B cell (primary cell): ENCODE results near the gene SLC19A3. TPM values are rescaled to one million over a fixed set of nuclear protein-coding genes. Genes with fewer than 3 reads are reported as not detected.

Experiments
- ATAC-seq: fragments of 200-7000 bp; cut with Tn5 transposase; one replicate; pipeline ENCODE4 v1.10.0; 2021; ENCODE audit warnings: low read depth, mild to moderate bottlenecking, moderate number of reproducible peaks, moderate library complexity
- CTCF ChIA-PET: fragments of 350-600 bp; sonication (Branson Sonifier 250); formaldehyde crosslinking; loops from one replicate; lab custom pipeline; 2021; ENCODE audit warnings: antibody characterized with exemption, inconsistent platforms; lab: Charles Lee
- POLR2A ChIA-PET: fragments of 350-600 bp; sonication (Branson Sonifier 250); formaldehyde crosslinking; loops from one replicate; lab custom pipeline; 2021; ENCODE audit warnings: antibody characterized with exemption; lab: Charles Lee
- DNase-seq: peaks from one replicate; pipeline ENCODE4 v3.0.0; 2013
- H2AFZ ChIP-seq: 2 replicates; pipeline ENCODE4 v1.6.1; 2012; ENCODE audit warnings: mild to moderate bottlenecking, low read depth, low read length; ENCODE audit not compliant: insufficient read depth, poor library complexity, severe bottlenecking
- H3K27ac ChIP-seq, 2 donors: 1 replicate in 1 of 2; 2 replicates in 1 of 2; pipeline ENCODE4 v1.5.1; 2012 to 2013; ENCODE audit warnings: low read length in 2 of 2, mild to moderate bottlenecking in 2 of 2, moderate library complexity in 1 of 2
- H3K27me3 ChIP-seq, 4 experiments: fragments of 200-600 bp in 1 of 4; sonication (generic) in 1 of 4; replicated peaks in 1 of 4; 1 replicate in 2 of 4; 2 replicates in 2 of 4; pipeline versions ENCODE4 v1.6.1 to v1.7.0; 2013 to 2016; ENCODE audit warnings: low read length in 3 of 4, mild to moderate bottlenecking in 2 of 4, mixed read lengths in 1 of 4, moderate library complexity in 1 of 4; ENCODE audit not compliant: insufficient read depth in 4 of 4, control insufficient read depth in 3 of 4; ENCODE audit errors: control extremely low read depth in 1 of 4
- H3K36me3 ChIP-seq, 2 experiments: replicated peaks in 1 of 2; 1 replicate in 1 of 2; 2 replicates in 1 of 2; pipeline versions ENCODE4 v1.6.1 to v1.7.1; 2013; ENCODE audit warnings: low read length in 1 of 2; ENCODE audit not compliant: insufficient read depth in 2 of 2, control insufficient read depth in 1 of 2; ENCODE audit errors: control extremely low read depth in 1 of 2, extremely low read depth in 1 of 2
- H3K4me1 ChIP-seq, 2 donors: fragments of 200-600 bp in 1 of 2; sonication (generic) in 1 of 2; 1 replicate in 1 of 2; 2 replicates in 1 of 2; pipeline versions ENCODE4 v1.5.1 to v1.6.1; 2013 to 2017; ENCODE audit warnings: low read length in 2 of 2; ENCODE audit not compliant: control insufficient read depth in 2 of 2, insufficient read depth in 2 of 2
- H3K4me2 ChIP-seq: replicated peaks from 2 replicates; pipeline ENCODE3; 2012; ENCODE audit warnings: mild to moderate bottlenecking, low read depth, low read length; ENCODE audit not compliant: poor library complexity, severe bottlenecking
- H3K4me3 ChIP-seq, 5 experiments: fragments of 200-600 bp in 1 of 5; sonication (generic) in 1 of 5; 1 replicate in 3 of 5; 2 replicates in 2 of 5; pipeline versions ENCODE4 v1.5.1 to v1.7.0; 2011 to 2016; ENCODE audit warnings: low read length in 4 of 5, mild to moderate bottlenecking in 4 of 5, low read depth in 2 of 5, control low read depth in 1 of 5, moderate library complexity in 1 of 5; ENCODE audit not compliant: insufficient read depth in 1 of 5; ENCODE audit errors: control extremely low read depth in 1 of 5, extremely low read depth in 1 of 5
- H3K79me2 ChIP-seq: fragments of 200-600 bp; sonication (generic); one replicate; pipeline ENCODE4 v1.6.0; 2016; ENCODE audit warnings: low read length; ENCODE audit not compliant: control insufficient read depth, insufficient read depth
- H3K9ac ChIP-seq: fragments of 200-600 bp; sonication (generic); 2 replicates; pipeline ENCODE4 v1.6.1; 2017; ENCODE audit warnings: mild to moderate bottlenecking, low read length, moderate library complexity
- H3K9me3 ChIP-seq, 3 donors: one replicate each; pipeline versions ENCODE4 v1.6.1 to v1.7.1; 2013; ENCODE audit warnings: low read length in 2 of 3; ENCODE audit not compliant: control insufficient read depth in 2 of 3, insufficient read depth in 1 of 3; ENCODE audit errors: control extremely low read depth in 1 of 3
- H4K20me1 ChIP-seq: 2 replicates; pipeline ENCODE4 v1.6.0; 2012; ENCODE audit warnings: mild to moderate bottlenecking, low read length; ENCODE audit not compliant: insufficient read depth, control insufficient read depth, poor library complexity, severe bottlenecking
- H3K27ac Mint-ChIP-seq: one replicate; pipeline ENCODE4 v1.8.0; 2021; ENCODE audit warnings: mixed read lengths
- H3K27me3 Mint-ChIP-seq: one replicate; pipeline ENCODE4 v1.8.0; 2021; ENCODE audit warnings: mixed read lengths
- H3K4me1 Mint-ChIP-seq: one replicate; pipeline ENCODE4 v1.8.0; 2021; ENCODE audit warnings: mixed read lengths
- H3K4me3 Mint-ChIP-seq: one replicate; pipeline ENCODE4 v1.8.0; 2021; ENCODE audit warnings: mixed read lengths
- H3K9me3 Mint-ChIP-seq: one replicate; pipeline ENCODE4 v1.8.0; 2022; ENCODE audit warnings: mixed read lengths; ENCODE audit not compliant: insufficient read depth
- EZH2 ChIP-seq: IDR thresholded peaks from 2 replicates; pipeline ENCODE4 v1.6.1; 2012; ENCODE audit warnings: borderline replicate concordance, low read depth, mild to moderate bottlenecking, moderate library complexity, low read length; ENCODE audit not compliant: insufficient read depth, poor library complexity, severe bottlenecking
- WGBS: methylation state at CpG from one replicate; pipeline ENCODE4 v1.1.5; 2013; ENCODE audit warnings: missing lambda C conversion rate; ENCODE audit not compliant: insufficient coverage; 5-methylcytosine and 5-hydroxymethylcytosine counted together
- intact Hi-C: fragments of 100-400 bp; cut with micrococcal nuclease; formaldehyde crosslinking; loops from one replicate; pipeline ENCODE4 v1.10.0; 2022
- polyA plus RNA-seq: library from polyadenylated mRNA; depleted of rRNA; stranded (reverse); fragments of >200 nt; gene quantifications from 2 replicates; pipeline ENCODE4 v1.2.3, GENCODE V29; 2012
- total RNA-seq, 2 donors: library from RNA; stranded (reverse); fragments of 120-200 nt in 1 of 2; gene quantifications; 1 replicate in 1 of 2; 2 replicates in 1 of 2; pipeline versions ENCODE4 v1.2.3 to v1.2.4, GENCODE V29; 2013 to 2022
- TF ChIP-seq, protein P1 (sequence below): fragments of 200-600 bp; IDR thresholded peaks from one replicate; pipeline ENCODE4 v1.8.0; 2022; ENCODE audit warnings: antibody characterized with exemption, mild to moderate bottlenecking

Gene SLC19A3
- total and polyA plus RNA-seq, 2 donors (not counting 1 experiment from before 2014, with no cell fraction given), result not detected

- Histone ChIP-seq H3K9me3 (no peaks in the 10 kb centered on the region), H3K4me3 (no peak overlapping the region), H2AFZ (no peak overlapping the region), H3K4me2 (no peak overlapping the region), H3K4me1 (no peaks in the 10 kb centered on the region), H3K9ac (no peak overlapping the region), H3K79me2 (no peaks in the 10 kb centered on the region), H4K20me1 (no peaks in the 10 kb centered on the region), H3K27ac (no peak overlapping the region), H3K36me3 (no peaks in the 10 kb centered on the region), H3K27me3 (no peaks in the 10 kb centered on the region)
- WGBS, result 86% methylated on average over 1 of the region's 7 CpGs
- ChIA-PET CTCF (no interaction called here), POLR2A (no interaction called here)
- DNase-seq, result no peak
- Mint-ChIP-seq H3K4me1 (no peaks in the 10 kb centered on the region), H3K27ac (no peak overlapping the region), H3K27me3 (no peaks in the 10 kb centered on the region), H3K9me3 (no peaks in the 10 kb centered on the region), H3K4me3 (no peak overlapping the region)
- TF ChIP-seq, protein P1, sequence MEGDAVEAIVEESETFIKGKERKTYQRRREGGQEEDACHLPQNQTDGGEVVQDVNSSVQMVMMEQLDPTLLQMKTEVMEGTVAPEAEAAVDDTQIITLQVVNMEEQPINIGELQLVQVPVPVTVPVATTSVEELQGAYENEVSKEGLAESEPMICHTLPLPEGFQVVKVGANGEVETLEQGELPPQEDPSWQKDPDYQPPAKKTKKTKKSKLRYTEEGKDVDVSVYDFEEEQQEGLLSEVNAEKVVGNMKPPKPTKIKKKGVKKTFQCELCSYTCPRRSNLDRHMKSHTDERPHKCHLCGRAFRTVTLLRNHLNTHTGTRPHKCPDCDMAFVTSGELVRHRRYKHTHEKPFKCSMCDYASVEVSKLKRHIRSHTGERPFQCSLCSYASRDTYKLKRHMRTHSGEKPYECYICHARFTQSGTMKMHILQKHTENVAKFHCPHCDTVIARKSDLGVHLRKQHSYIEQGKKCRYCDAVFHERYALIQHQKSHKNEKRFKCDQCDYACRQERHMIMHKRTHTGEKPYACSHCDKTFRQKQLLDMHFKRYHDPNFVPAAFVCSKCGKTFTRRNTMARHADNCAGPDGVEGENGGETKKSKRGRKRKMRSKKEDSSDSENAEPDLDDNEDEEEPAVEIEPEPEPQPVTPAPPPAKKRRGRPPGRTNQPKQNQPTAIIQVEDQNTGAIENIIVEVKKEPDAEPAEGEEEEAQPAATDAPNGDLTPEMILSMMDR, result no peak
- no peak for TF ChIP-seq EZH2
- ATAC-seq, result no peak
- intact Hi-C loops, result no loop called here
Observed at GRCh38 chr2:227661025-227661649, 56.7 kb downstream of the SLC19A3 start.

DNA sequence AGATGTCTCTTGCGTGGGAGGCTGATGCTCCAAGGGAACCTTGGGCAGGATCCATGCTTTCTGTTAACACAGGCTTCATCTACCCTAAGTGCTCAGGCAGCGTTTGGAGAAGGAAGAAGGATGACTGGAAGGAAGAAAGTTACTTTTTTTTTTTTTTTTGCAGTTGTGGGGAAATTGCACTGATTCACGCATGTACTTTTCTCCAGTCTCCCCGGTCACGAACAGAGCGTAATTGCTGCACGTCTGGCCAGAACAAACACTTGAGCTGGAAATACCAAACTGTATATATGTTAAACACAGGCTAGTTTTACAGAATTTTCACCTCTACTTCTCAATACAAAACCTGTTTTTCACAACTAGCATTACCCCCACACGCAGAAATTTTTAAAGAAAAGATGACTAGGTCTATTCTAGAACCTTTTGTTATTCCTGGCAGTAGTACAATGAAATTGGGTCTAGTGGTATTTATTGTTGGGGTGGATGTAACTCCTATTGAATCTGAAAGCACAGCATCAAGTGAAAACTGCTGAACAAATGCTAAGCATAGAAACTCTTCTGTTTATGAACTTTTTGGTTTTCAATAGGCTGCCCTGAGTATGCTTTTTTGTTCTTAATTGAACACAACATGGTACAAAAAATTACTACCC, 60.5 kb downstream of the SLC19A3 start:
- Mint-ChIP-seq H3K4me1 (no peaks in the 10 kb centered on the region), H3K4me3 (no peak overlapping the region), H3K27ac (no peak overlapping the region), H3K27me3 (no peaks in the 10 kb centered on the region), H3K9me3 (no peaks in the 10 kb centered on the region)
- Histone ChIP-seq H3K79me2 (no peaks in the 10 kb centered on the region), H3K4me1 (no peaks in the 10 kb centered on the region), H3K27ac (no peak overlapping the region), H3K4me3 (no peak overlapping the region), H4K20me1 (no peaks in the 10 kb centered on the region), H3K9me3 (no peaks in the 10 kb centered on the region), H3K27me3 (no peaks in the 10 kb centered on the region), H3K4me2 (no peak overlapping the region), H3K9ac (no peak overlapping the region), H2AFZ (no peak overlapping the region), H3K36me3 (no peaks in the 10 kb centered on the region)
- TF ChIP-seq, protein P1, result no peak
- TF ChIP-seq EZH2, result no peak
- intact Hi-C loops, result no loop called here
- ChIA-PET POLR2A (no interaction called here), CTCF (interaction anchor here (0.8 to 2.5 kb wide), 8 partner anchors 9 to 250 kb away, joined by 3 to 17 read pairs (median 4); partner anchors contain the start of gene SCYGR5)
- DNase-seq (no peak), ATAC-seq (no peak)
- WGBS, result no CpG with 5 or more reads among the region's 8 CpGs
